NCI-H69 (cell line): ENCODE results near the gene PPP1R12B.
A peak's percentile ranks its signal among the peaks of the same experiment; 100 is the strongest.
"Not testable (repeated sequence)": the region's sequence is repeated elsewhere in the genome, so short reads cannot be mapped to it uniquely, and the experiment has no call there.

Experiments used
- DNase-seq: peaks from one replicate; lab custom pipeline; 2025; lab: John Stamatoyannopoulos, UW

Gene PPP1R12B

GRCh38 chr1:202530686-202531085 lies 182.2 kb downstream of the PPP1R12B start:
- DNase-seq, result not testable (repeated sequence)

GRCh38 chr1:202531472-202531811 lies 182.9 kb downstream of the PPP1R12B start:
- no peak for DNase-seq

GRCh38 chr1:202531812-202532616 lies 183.5 kb downstream of the PPP1R12B start:
- DNase-seq, result not testable (repeated sequence)

GRCh38 chr1:202539166-202539574 lies 190.7 kb downstream of the PPP1R12B start:
- DNase-seq, result not testable (repeated sequence)

GRCh38 chr1:202539583-202539982 lies 191.1 kb downstream of the PPP1R12B start:
- DNase-seq, result not testable (repeated sequence)

- DNase-seq, result no peak
Measured at GRCh38 chr1:202540014-202540413, 191.5 kb downstream of the PPP1R12B start.

GRCh38 chr1:202540448-202540847 lies 191.9 kb downstream of the PPP1R12B start:
- no peak for DNase-seq

- DNase-seq, result not testable (repeated sequence)
Measured at GRCh38 chr1:202540858-202541257, 192.4 kb downstream of the PPP1R12B start.

- DNase-seq, result not testable (repeated sequence)
Measured at GRCh38 chr1:202542415-202542814, 193.9 kb downstream of the PPP1R12B start.

- DNase-seq, result not testable (repeated sequence)
Measured at GRCh38 chr1:202543537-202543936, 195.0 kb downstream of the PPP1R12B start.

- peak; percentile 26 for DNase-seq
Measured at GRCh38 chr1:202544766-202545449, 196.4 kb downstream of the PPP1R12B start.

GRCh38 chr1:202545647-202546303 lies 197.3 kb downstream of the PPP1R12B start:
- not testable (repeated sequence) for DNase-seq

- not testable (repeated sequence) for DNase-seq
Measured at GRCh38 chr1:202546377-202546776, 197.9 kb downstream of the PPP1R12B start.

GRCh38 chr1:202546796-202547195 lies 198.3 kb downstream of the PPP1R12B start:
- not testable (repeated sequence) for DNase-seq

GRCh38 chr1:202547215-202547614 lies 198.7 kb downstream of the PPP1R12B start:
- no peak for DNase-seq

GRCh38 chr1:202550088-202550487 lies 201.6 kb downstream of the PPP1R12B start:
- not testable (repeated sequence) for DNase-seq

GRCh38 chr1:202551683-202552082 lies 203.2 kb downstream of the PPP1R12B start:
- peak; percentile 56 for DNase-seq

- DNase-seq, result not testable (repeated sequence)
Measured at GRCh38 chr1:202552615-202553014, 204.1 kb downstream of the PPP1R12B start.

GRCh38 chr1:202553078-202553477 lies 204.6 kb downstream of the PPP1R12B start:
- not testable (repeated sequence) for DNase-seq

- peak; percentile 55 for DNase-seq
Measured at GRCh38 chr1:202553560-202554038, 205.1 kb downstream of the PPP1R12B start.

GRCh38 chr1:202554619-202555018 lies 206.1 kb downstream of the PPP1R12B start:
- not testable (repeated sequence) for DNase-seq

- not testable (repeated sequence) for DNase-seq
Measured at GRCh38 chr1:202556037-202556436, 207.5 kb downstream of the PPP1R12B start.
